ENCODE results near the gene DTNBP1.

DTNBP1 gene

GRCh38 chr6:15504581-15505350 lies 158.1 kb downstream of the DTNBP1 start:
- DNase-seq (ENCODE audit: low read depth in 4 of 4, low spot score in 1 of 4), result no peak

GRCh38 chr6:15504040-15504495 lies 158.8 kb downstream of the DTNBP1 start:
- no peak for DNase-seq (ENCODE audit: low read depth in 4 of 4, low spot score in 1 of 4)

GRCh38 chr6:15503346-15503680 lies 159.5 kb downstream of the DTNBP1 start:
- no peak for DNase-seq (ENCODE audit: low read depth in 4 of 4, low spot score in 1 of 4)

- no peak for DNase-seq (ENCODE audit: low read depth in 4 of 4, low spot score in 1 of 4)
Observed at GRCh38 chr6:15502446-15503345, 160.1 kb downstream of the DTNBP1 start.

GRCh38 chr6:15501826-15502445 lies 160.9 kb downstream of the DTNBP1 start:
- DNase-seq (ENCODE audit: low read depth in 4 of 4, low spot score in 1 of 4), result no peak

GRCh38 chr6:15500901-15501825 lies 161.7 kb downstream of the DTNBP1 start:
- no peak for DNase-seq (ENCODE audit: low read depth in 4 of 4, low spot score in 1 of 4)

- no peak for DNase-seq (ENCODE audit: low read depth in 4 of 4, low spot score in 1 of 4)
Observed at GRCh38 chr6:15500078-15500740, 162.6 kb downstream of the DTNBP1 start.

GRCh38 chr6:15499591-15499990 lies 163.2 kb downstream of the DTNBP1 start:
- no peak for DNase-seq (ENCODE audit: low read depth in 4 of 4, low spot score in 1 of 4)

- no peak for DNase-seq (ENCODE audit: low read depth in 4 of 4, low spot score in 1 of 4)
Observed at GRCh38 chr6:15499125-15499524, 163.7 kb downstream of the DTNBP1 start.

- DNase-seq (ENCODE audit: low read depth in 4 of 4, low spot score in 1 of 4), result no peak
Observed at GRCh38 chr6:15498640-15499039, 164.2 kb downstream of the DTNBP1 start.

- no peak for DNase-seq (ENCODE audit: low read depth in 4 of 4, low spot score in 1 of 4)
Observed at GRCh38 chr6:15496345-15497131, 166.3 kb downstream of the DTNBP1 start.

GRCh38 chr6:15495375-15495901 lies 167.4 kb downstream of the DTNBP1 start:
- DNase-seq (ENCODE audit: low read depth in 4 of 4, low spot score in 1 of 4), result no peak

GRCh38 chr6:15493437-15494168 lies 169.2 kb downstream of the DTNBP1 start:
- DNase-seq (ENCODE audit: low read depth in 4 of 4, low spot score in 1 of 4), result no peak

- no peak for DNase-seq (ENCODE audit: low read depth in 4 of 4, low spot score in 1 of 4)
Observed at GRCh38 chr6:15491986-15492269, 170.9 kb downstream of the DTNBP1 start.

GRCh38 chr6:15491255-15491985 lies 171.4 kb downstream of the DTNBP1 start:
- peak; percentile 53 to 69 (median 58) for DNase-seq (ENCODE audit: low read depth in 4 of 4, low spot score in 1 of 4)

GRCh38 chr6:15490242-15491100 lies 172.4 kb downstream of the DTNBP1 start:
- no peak for DNase-seq (ENCODE audit: low read depth in 4 of 4, low spot score in 1 of 4)
